IPS DF 6.9 (cell line): ENCODE results near the gene SCNN1A.

Experiments
- DNase-seq: peaks from one replicate; pipeline ENCODE4 v3.0.0-alpha.2; 2013; ENCODE audit warnings: low read depth, low spot score
- H3K27ac ChIP-seq: one replicate; pipeline ENCODE4 v1.5.1; 2013; ENCODE audit warnings: low read length, control low read depth
- H3K27me3 ChIP-seq: 2 replicates; pipeline ENCODE4 v1.6.1; 2013; ENCODE audit warnings: mild to moderate bottlenecking, low read length; ENCODE audit not compliant: control insufficient read depth, insufficient read depth
- H3K36me3 ChIP-seq: 2 replicates; pipeline ENCODE4 v1.6.1; 2013; ENCODE audit warnings: low read length; ENCODE audit not compliant: control insufficient read depth, insufficient read depth
- H3K4me1 ChIP-seq: 2 replicates; pipeline ENCODE4 v1.6.1; 2013; ENCODE audit warnings: low read length; ENCODE audit not compliant: control insufficient read depth, insufficient read depth
- H3K4me3 ChIP-seq: 2 replicates; pipeline ENCODE4 v1.5.1; 2013; ENCODE audit warnings: mild to moderate bottlenecking, low read length
- H3K9me3 ChIP-seq: 2 replicates; pipeline ENCODE4 v1.6.1; 2013; ENCODE audit warnings: low read length, inconsistent platforms; ENCODE audit not compliant: control insufficient read depth, insufficient read depth
- WGBS: extraction: QIAGEN DNeasy Blood & Tissue Kit; methylation state at CpG from one replicate; pipeline ENCODE4 v1.1.7; 2013; ENCODE audit warnings: mixed read lengths, missing lambda C conversion rate; ENCODE audit not compliant: insufficient read length, insufficient coverage; 5-methylcytosine and 5-hydroxymethylcytosine counted together

SCNN1A gene

GRCh38 chr12:6376079-6376869 lies 911 bp upstream of the SCNN1A start:
- Histone ChIP-seq H3K36me3 (no peaks in the 10 kb centered on the region), H3K4me3 (peak overlapping the region; percentile 27; the same call in 1 of the 2 replicates), H3K4me1 (peaks cover 5% of the 10 kb centered on the region), H3K27me3 (no peaks in the 10 kb centered on the region), H3K9me3 (no peaks in the 10 kb centered on the region), H3K27ac (no peak overlapping the region)
- WGBS, result no CpG with 5 or more reads among the region's 19 CpGs
- DNase-seq, result no peak

- peak overlapping the region; percentile 64; the same call in 1 of the 2 replicates for H3K4me3 ChIP-seq
- H3K4me1 ChIP-seq, result peaks cover 11% of the 10 kb centered on the region
- H3K36me3 ChIP-seq, result no peaks in the 10 kb centered on the region
- no peak overlapping the region for H3K27ac ChIP-seq
- no peak for DNase-seq
- no peaks in the 10 kb centered on the region for H3K9me3 ChIP-seq
- no peaks in the 10 kb centered on the region for H3K27me3 ChIP-seq
- no CpG with 5 or more reads among the region's 7 CpGs for WGBS
Observed at GRCh38 chr12:6374786-6375160, 590 bp downstream of the SCNN1A start.

GRCh38 chr12:6374028-6374785 lies 1.2 kb downstream of the SCNN1A start:
- no CpG with 5 or more reads among the region's 24 CpGs for WGBS
- Histone ChIP-seq H3K27me3 (no peaks in the 10 kb centered on the region), H3K36me3 (no peaks in the 10 kb centered on the region), H3K4me3 (peak overlapping the region; percentile 64), H3K4me1 (peaks cover 11% of the 10 kb centered on the region), H3K27ac (no peak overlapping the region), H3K9me3 (no peaks in the 10 kb centered on the region)
- DNase-seq, result no peak

GRCh38 chr12:6373022-6373787 lies 2.2 kb downstream of the SCNN1A start:
- H3K27ac ChIP-seq, result no peak overlapping the region
- H3K9me3 ChIP-seq, result no peaks in the 10 kb centered on the region
- H3K4me1 ChIP-seq, result peaks cover 11% of the 10 kb centered on the region
- no peaks in the 10 kb centered on the region for H3K36me3 ChIP-seq
- H3K27me3 ChIP-seq, result no peaks in the 10 kb centered on the region
- H3K4me3 ChIP-seq, result peak overlapping the region; percentile 64; the same call in 1 of the 2 replicates
- WGBS, result no CpG with 5 or more reads among the region's 14 CpGs
- no peak for DNase-seq

GRCh38 chr12:6372403-6373003 lies 2.9 kb downstream of the SCNN1A start:
- H3K9me3 ChIP-seq, result no peaks in the 10 kb centered on the region
- no peak for DNase-seq
- no CpG with 5 or more reads among the region's 8 CpGs for whole genome bisulfite sequencing
- no peak overlapping the region for H3K27ac ChIP-seq
- no peak overlapping the region; the same call in 1 of the 2 replicates for H3K4me3 ChIP-seq
- H3K36me3 ChIP-seq, result no peaks in the 10 kb centered on the region
- H3K27me3 ChIP-seq, result no peaks in the 10 kb centered on the region
- H3K4me1 ChIP-seq, result peaks cover 9% of the 10 kb centered on the region

- H3K27ac ChIP-seq, result peak overlapping the region; percentile 28
- H3K4me3 ChIP-seq, result no peak overlapping the region
- WGBS, result no CpG with 5 or more reads among the region's 15 CpGs
- peaks cover 6% of the 10 kb centered on the region for H3K4me1 ChIP-seq
- peak; percentile 82 for DNase-seq
- H3K27me3 ChIP-seq, result no peaks in the 10 kb centered on the region
- H3K36me3 ChIP-seq, result no peaks in the 10 kb centered on the region
- H3K9me3 ChIP-seq, result no peaks in the 10 kb centered on the region
Observed at GRCh38 chr12:6370994-6371754, 4.2 kb downstream of the SCNN1A start.

- peaks cover 6% of the 10 kb centered on the region for H3K4me1 ChIP-seq
- no peaks in the 10 kb centered on the region for H3K27me3 ChIP-seq
- no peaks in the 10 kb centered on the region for H3K9me3 ChIP-seq
- H3K4me3 ChIP-seq, result no peak overlapping the region
- DNase-seq, result no peak
- no CpG with 5 or more reads among the region's 4 CpGs for WGBS
- H3K27ac ChIP-seq, result peak overlapping the region; percentile 28
- no peaks in the 10 kb centered on the region for H3K36me3 ChIP-seq
Observed at GRCh38 chr12:6370576-6370935, 4.8 kb downstream of the SCNN1A start.

- WGBS, result no CpG with 5 or more reads among the region's 9 CpGs
- Histone ChIP-seq H3K9me3 (no peaks in the 10 kb centered on the region), H3K27ac (no peak overlapping the region), H3K27me3 (no peaks in the 10 kb centered on the region), H3K4me1 (peaks cover 6% of the 10 kb centered on the region), H3K36me3 (no peaks in the 10 kb centered on the region), H3K4me3 (no peak overlapping the region)
- DNase-seq, result no peak
Observed at GRCh38 chr12:6369916-6370575, 5.3 kb downstream of the SCNN1A start.

- no peak for DNase-seq
- WGBS, result no CpG with 5 or more reads among the region's 9 CpGs
- no peaks in the 10 kb centered on the region for H3K36me3 ChIP-seq
- H3K9me3 ChIP-seq, result no peaks in the 10 kb centered on the region
- H3K4me3 ChIP-seq, result no peak overlapping the region
- H3K4me1 ChIP-seq, result peaks cover 6% of the 10 kb centered on the region
- H3K27me3 ChIP-seq, result no peaks in the 10 kb centered on the region
- no peak overlapping the region for H3K27ac ChIP-seq
Observed at GRCh38 chr12:6368906-6369525, 6.3 kb downstream of the SCNN1A start.
